ENCODE measurements around the gene ZNF487.
A peak's percentile ranks its signal among the peaks of the same experiment; 100 is the strongest.
"Not testable (repeated sequence)": the region's sequence is repeated elsewhere in the genome, so short reads cannot be mapped to it uniquely, and the experiment has no call there.

ZNF487 gene

DNA sequence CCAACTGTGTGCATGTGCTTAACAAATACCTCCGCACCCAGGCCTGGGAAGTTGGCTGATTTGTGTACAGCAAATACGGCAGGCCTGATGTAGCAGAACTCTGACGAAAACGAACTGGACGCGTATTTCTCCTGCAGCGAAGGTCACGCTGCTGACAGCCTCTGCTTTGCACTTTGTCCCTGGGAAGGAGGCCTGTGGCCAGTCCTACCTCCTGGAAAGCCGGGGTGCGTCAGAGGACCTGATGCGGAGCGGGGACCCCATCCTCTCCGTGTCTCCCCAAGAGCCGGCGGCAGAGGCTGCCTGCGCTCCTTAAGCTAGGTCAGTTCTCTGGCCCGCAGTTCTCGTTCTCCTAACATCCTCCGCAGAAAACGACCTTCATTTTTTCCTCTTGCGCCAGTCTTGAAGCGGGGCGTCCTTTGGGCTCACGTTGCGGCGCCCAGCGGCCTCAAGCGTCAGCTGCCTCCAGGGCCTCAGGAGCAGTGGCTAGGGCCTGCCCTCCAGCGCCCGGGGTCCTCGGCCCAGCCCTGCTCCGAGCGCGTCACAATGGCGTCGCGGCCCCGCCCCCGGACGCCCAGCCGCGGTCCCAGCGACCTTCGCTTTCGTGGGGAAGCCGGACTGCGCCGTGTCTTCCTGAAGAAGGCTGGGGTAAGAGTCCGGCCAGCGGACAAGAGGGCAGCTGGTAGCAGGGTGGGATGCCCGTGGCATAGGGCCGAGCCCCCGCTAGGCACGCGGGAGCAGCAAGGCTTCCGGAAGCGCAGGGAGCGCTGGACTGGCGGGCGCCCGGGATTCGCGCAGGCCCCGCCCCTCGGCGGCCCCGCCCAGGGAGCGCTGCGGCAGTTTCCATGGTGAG is at the start of gene ZNF487:
ZNF487 (plus strand) TSS at position 821 of the 850 bp plus-strand sequence. CDS start 38,703 bp downstream, outside the sequence.
- peak; percentile 74 for DNase-seq (ENCODE audit: low read depth)

DNA sequence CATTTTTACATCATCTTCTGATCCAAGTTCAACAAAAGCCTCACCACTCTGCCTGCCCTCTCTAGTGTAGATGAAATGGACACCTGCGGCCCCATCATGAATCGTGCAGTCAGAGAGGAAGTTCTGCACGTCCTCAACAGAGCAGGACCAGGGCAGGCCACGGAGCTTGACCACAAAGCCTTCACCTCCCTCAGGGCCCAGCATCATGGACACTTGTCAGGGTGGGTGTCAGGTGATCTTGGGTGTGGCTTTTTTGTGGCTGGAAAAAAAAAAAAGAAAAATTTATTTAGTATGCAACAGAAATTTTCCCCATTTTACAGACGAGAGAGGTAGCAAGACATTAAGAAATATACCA is 49.3 kb upstream of the ZNF487 start:
- DNase-seq (ENCODE audit: low read depth) = no peak

DNA sequence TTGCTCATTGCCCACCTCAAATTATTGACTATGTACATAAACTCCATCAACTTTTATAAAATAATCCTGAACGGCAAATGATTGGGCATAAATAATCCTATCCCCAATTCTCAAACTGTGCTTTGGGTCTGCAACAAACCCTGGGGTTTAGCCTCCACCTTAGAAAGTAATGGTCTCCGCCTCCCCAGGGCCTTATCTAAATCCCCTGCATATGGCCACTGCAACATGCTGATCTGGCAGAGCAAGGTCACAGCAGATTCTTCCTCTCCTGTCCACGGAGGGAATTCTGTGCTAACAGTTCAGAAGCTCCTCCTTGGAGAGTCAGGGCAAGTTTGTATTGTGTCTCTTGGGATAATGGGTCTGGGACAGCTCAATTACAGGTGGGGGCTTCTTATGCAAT is 47.0 kb upstream of the ZNF487 start:
- no peak for DNase-seq (ENCODE audit: low read depth)

DNA sequence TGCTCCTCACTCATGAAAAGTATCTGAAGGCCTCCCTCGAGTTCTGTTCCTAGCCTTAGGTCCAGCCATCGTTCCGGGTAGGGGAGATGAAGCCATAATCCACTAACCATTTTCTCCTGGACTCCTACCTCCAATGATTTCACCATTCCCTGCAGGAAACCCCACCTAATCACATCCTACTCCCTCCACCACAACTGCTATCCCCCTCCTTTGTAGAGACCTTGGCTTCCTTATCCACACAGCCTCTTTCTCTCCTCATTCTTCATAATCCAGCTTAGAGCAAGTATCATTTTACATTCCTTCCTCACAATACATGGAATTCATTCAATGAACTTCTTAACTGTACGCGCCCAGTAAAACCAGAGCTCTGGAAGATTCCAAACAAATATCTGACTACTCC is 46.6 kb upstream of the ZNF487 start:
- DNase-seq (ENCODE audit: low read depth) = no peak

DNA sequence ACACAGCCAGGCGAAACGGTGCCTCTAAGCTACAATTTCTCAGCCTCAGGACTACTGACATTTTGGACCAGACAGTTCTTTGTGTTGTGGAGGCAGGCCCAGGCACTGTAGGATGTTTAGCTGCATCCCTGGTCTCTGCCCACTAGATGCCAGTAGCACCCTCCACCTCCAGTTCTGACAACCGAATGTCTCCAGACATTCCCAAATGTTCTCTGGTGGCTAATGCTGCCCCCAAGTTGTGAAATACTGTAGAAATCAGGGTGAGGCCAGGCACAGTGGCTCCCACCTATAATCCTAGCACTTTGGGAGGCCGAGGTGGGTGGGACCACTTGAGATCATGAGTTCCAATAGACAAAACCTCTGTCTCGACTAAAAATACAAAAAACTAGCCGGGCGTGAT is 46.2 kb upstream of the ZNF487 start:
- DNase-seq (ENCODE audit: low read depth) = no peak

DNA sequence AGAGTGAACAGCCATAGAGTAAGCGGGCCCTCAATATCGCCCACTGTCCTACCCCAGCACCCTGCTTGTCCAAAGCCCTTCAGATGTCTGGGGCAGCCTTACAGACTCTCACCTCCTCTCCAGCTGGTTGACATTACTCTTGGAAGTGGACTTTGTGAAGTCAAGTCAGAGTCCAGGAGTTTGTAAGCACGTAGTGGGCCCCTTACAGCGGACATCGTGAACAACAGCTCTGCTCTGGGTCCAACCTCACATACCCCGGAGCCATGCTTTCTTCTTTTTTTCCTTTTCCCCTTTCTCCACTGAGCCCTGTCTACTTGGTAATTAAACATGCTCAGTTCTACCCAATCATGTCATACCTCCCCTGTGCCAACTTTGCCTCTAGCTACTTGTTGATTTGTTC is 45.4 kb upstream of the ZNF487 start:
- DNase-seq (ENCODE audit: low read depth) = no peak

DNA sequence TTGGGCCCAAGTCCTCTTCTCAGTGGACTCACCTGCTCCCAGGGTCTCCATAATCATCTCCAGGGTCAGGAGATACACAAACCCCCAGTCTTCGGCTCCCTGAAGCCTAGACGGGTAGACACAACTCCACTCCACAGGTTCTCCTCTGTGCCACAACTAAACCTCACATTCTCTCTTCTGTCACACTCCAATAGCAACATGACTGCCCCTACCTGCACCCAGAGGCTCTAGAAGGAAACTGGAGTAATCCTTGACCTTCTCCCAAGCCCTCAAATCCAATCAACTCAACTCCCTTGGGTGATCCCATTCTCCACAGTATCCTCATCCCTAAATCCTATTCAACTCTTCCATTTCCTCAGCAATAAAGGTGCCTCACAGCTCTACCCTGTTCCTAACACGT is 44.2 kb upstream of the ZNF487 start:
- DNase-seq (ENCODE audit: low read depth) = no peak

DNA sequence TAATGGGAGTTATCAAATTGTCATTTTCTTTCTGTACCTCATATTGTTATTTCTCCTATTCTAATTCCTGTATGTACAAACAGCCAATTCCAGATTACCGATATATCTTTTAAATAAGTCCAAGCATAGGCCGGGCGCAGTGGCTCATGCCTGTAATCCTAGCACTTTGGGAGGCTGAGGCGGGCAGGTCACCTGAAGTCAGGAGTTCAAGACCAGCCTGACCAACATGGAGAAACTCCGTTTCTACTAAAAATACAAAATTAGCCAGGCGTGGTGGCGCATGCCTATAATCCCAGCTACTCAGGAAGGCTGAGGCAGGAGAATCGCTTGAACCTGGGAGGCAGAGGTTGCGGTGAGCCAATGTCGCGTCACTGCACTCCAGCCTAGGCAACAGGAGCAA is 43.7 kb upstream of the ZNF487 start:
- DNase-seq (ENCODE audit: low read depth) = not testable (repeated sequence)

DNA sequence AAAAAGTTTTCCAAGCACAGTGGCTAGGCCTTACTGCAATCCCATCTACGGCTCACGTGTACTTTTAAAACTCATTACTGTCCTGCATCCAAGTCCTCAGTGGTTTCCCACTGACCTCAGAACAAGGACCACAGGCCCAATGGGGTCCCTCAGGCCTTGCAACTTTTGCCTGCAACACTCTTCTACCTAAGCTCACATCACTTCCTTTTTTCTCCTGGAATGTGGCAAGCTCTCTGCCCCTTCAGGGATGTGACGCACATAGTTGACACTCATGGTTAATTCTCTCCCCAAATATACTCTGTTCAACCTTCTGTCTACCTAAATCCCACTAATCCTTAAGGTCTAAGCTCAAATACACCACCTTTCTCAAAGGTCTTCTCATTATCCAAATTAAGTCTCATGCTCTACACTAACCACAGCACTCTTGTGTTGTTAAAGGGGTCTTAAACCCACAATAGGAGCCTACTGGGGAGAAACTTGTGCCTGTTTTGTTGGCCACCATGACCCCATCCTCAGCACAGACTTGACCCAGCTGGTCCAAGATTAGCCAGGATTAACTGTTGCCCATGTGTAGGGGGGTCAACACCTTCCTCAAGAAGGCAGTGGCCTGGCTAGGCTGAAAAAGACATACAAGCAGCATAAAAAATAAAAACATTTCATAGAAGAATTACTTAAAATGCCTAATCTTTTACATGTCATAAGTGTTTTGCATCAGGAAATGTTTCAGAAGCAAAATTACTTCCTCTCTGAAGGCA is 43.1 kb upstream of the ZNF487 start:
- no peak for DNase-seq (ENCODE audit: low read depth)

DNA sequence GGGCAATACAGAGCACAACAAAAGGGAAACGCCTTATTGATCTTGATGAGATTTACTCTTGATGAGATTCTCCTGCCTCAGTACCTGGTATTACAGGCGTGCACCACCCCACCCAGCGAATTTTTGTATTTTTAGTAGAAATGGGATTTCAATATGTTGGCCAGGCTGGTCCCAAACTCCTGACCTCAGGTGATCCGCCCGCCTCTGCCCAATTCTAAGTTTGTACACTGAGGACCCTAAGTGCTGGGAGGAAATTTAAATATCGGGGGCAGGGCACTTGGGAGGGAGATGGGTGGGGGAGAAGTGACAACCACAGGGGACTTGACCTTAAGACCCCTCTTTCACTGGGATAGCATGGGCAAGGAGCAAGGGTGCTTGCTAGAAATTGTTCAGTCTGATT is 42.0 kb upstream of the ZNF487 start:
- DNase-seq (ENCODE audit: low read depth) = no peak

DNA sequence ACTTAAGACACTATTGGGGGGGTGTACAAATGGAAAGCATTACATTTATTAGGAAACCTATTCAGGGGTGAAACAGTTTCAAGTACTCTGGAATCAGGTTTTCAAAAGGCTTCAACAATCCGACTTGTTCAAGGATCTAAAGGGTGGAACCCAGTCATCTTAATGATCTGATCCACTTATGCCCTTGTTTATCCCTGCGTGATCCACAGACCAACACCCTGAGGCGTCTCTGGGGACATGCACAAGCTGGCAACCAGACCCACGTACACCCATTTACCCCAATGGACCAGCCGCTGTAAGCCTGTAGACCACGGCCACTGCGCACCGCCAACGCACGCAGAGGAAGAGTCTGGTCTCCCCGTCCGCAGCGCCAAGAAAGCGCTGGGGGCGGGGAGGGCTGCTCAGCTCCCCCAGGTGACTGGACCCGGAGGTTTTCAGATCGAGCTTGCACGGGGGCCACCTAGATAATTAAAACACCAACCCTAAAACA is 41.3 kb upstream of the ZNF487 start:
- DNase-seq (ENCODE audit: low read depth) = no peak

DNA sequence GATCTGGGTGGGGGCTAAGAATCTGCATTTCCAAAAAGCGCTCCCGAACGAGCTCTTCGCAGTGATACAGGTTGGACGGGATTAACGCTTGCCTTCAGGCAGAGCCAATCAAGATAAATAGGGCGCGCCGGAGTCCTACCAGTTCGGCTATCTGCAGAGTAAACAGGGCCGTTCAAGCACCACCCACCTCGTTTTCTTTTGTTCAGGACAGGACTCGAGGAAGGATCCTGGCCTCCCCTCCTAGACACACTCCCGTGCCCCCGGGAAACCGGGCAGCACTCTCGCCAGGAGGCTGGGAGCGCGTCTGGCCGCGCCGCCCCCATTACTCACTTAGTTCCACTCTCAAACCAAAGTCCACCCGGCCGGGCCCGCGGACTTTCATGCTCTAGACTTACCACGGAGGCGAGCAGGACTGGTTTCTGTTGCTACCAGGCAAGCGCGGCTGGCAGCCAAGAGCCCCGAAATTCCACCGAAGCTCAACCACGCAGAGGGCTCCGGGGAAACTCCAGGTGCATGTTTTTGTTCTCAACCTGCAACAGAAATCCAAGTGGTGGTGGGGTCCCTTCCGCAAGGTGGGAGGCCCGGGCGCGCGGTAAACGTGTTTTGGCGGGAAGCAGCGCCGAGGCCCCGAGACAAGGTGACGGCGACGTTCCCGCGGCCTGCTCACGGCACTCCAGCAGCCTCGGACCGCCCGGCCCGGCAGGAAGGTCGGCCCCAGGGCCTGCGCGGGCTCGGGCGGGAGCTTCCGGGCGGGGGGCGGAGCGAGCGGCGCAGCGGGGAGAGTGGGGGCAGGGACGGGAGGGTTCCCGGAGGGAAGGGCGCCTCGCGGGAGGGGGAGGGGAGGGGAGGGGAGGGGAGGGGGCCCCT is 40.6 kb upstream of the ZNF487 start:
- DNase-seq (ENCODE audit: low read depth) = no peak

DNA sequence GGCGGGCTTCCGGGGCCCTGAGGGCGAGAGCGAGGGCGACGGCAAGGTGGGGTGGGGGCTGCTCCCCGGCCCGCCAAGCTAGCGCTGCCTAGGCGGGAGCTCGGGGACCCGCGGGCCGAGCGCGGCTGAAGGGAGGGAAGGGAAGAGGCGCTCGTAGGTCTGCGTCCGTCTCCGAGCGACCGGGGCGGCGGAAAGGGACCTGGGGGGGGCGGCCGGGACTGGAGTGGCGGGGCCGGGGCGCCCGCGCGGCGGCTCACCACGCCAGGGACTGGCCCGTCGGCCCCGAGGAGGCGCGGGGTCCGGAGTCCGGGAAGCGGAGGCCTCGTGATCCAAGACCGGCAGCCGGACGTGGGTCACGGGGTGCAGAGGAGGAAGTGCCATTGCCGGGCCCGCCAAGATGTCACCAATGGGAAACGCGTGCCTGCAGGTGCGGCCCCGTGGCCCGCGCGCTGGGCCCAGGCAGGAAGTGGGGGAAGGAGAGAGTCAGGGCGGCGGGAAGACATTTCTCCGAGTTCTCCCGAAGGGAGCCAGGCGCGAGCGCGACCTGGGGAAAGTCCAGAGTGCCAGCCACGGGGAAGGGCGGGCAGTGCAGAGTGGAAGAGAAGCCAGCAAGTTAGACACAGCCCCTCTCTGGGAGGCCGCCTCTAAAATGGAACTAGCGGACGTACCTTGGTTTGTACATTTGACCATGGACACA is 39.8 kb upstream of the ZNF487 start:
- DNase-seq (ENCODE audit: low read depth) = peak; percentile 51

DNA sequence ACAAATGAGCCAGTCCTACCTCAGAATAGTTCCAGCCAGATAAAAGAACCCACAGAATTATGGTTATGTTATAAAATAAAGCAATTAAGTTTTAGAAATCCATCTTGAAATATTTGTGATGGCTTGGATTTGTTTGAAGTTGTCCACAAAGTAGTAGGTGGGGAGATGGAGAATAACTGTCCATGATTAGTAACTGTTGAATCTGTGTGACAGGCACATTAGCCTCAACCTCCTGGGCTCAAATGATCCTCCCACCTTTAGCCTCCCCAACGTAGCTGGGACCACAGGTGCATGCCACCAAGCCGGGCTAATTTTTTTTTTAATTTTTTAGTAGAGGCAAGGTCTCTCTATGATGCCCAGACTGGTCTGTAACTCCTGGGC is 38.0 kb upstream of the ZNF487 start:
- DNase-seq (ENCODE audit: low read depth) = no peak

DNA sequence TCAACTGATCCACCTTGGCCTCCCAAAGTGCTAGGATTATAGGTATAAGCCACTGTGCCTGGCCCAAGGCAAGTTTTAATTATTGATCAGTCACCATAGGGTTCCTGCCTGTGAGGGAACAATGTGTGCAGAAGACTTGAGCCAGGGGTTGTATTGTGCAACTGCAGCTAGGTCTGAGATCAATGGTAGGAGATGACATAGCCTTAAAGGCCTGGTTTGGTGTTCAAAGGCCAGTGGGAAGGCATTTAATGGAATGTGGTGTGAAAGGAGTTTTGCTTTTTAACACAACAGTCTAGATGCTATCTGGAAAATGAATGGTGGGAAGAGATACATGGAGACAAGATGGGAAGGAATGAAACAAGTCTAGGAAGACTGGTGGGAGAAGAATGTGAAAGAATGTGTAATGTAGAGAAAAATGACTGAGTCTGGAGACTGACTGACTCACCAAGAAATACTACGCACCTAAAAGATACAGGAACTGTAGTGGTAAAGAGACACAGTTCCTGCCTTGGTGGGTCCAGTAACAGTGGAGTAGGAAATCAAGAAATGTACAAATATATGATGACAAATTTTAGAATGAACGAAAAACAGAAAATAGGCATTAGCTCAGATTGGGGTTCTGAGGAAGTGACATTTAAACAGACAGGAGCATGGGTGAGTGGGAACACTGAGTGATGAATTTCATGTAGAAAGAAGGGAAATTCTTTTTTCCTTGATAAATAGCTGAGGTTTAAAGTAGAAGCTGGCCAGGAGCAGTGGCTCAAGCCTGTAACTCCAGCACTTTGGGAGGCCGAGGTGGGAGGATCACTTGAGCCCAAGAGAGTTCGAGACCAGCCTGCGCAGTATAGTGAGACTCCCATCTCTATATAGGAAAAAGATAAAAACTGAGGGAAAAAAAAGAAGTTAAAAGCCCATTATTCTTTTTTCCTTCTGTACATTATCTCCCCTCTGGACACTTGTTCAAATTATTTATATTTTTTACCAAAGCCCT is 37.3 kb upstream of the ZNF487 start:
- no peak for DNase-seq (ENCODE audit: low read depth)

DNA sequence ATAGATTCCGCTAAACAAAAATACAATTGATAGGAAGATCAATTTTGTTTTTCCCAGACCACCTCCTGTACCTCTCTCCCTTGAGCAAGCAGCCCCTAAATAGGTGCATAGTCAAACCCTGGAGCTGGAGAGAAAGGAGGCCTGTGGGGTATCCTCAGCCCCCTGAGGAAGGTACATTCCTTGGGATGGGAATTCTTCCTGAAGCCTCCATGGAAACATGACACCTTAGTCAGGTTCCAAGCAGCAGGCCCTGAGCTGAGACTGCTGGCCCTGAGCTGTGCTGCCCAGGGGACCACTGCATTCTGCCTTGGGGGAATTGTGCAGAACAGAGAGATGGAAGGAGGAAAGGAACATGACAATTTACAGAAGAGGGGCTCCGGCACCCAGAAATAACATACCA is 35.3 kb upstream of the ZNF487 start:
- no peak for DNase-seq (ENCODE audit: low read depth)

DNA sequence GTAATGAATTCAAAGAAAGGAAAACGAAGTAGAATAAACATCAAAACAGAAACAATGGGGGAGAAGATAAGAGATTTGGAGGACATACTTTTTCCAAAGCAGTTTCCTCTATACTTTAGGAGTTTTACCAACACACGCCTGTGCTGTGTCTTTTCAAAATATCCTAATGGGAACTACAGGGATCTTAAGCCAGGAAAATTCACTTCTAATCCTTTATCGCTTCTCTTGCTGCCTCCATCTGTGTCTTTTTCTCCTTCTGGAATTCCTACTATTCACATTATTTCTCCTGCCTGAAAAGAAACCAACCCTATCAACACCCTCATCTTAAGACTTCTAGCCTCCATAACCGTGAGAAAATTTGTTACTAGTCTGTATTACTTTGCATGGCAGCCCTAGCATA is 34.7 kb upstream of the ZNF487 start:
- DNase-seq (ENCODE audit: low read depth) = no peak

DNA sequence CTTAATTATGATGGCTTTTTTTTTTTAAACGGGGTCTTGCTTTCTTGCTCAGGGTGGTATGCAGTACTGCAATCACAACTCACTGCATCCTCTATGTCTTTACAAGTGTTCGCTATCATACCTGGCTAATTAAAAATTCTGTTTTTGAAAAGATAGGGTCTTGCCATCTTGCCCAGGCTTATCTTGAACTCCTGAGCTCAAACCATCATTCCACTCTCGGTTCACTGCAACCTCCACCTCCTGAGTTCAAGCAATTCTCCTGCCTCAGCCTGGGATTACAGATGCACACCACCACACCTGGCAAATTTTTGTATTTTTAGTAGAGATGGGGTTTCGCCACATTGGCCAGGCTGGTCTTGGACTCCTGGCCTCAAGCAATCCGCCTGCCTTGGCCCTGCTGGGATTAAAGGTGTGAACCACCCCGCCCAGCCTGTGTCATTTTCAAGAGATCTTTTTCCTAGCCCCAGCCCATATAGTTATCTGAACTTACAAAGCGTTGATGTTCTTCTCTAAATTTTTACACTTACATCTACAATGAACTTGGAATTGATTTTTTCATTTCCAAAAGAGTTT is 33.9 kb upstream of the ZNF487 start:
- no peak for DNase-seq (ENCODE audit: low read depth)

DNA sequence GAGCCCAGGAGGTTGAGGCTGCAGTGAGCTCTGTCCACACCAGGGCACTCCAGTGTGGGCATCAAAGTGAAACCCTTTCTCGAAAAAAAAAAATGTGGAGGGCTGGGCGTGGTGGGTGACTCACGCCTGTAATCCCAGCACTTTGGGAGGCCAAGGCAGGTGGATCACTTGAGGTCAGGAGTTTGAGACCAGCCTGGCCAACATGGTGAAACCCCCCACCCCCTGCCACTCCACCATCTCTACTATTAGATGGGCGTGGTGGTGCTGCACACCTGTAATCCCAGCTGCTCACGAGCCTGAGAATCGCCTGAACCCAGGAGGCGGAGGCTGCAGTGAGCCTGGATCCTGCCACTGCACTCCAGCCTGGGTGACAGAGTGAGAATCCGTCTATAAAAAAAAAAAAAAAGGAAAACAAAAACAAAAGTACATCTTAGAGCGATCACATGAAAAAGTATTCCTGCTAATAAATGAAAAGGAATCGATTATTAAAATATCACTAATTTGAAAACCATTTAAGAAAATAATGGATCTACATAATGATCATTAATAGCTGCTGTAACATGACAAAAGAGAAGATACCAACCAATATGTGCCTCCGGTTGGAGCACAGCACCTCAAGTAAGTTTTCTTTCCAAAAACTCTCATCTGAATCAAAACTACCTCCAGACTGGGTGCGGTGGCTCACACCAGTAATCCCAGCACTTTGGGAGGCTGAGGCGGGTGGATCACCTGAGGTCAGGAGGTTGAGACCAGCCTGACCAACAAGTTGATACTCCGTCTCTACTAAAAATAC is 32.8 kb upstream of the ZNF487 start:
- no peak for DNase-seq (ENCODE audit: low read depth)
